ENCODE measurements around the gene AK8.

- TF ChIP-seq POLR2A (IDR thresholded peaks at IDR 0.05) (no peak), CTCF (IDR thresholded peaks at IDR 0.05) (no peak), POLR2AphosphoS5 (IDR thresholded peaks at IDR 0.05) (no peak)
Observed at GRCh38 chr9:132728497-132728896, 149.6 kb downstream of the AK8 start.
